Mesendoderm (in vitro differentiated cells): ENCODE measurements around the gene GPT2. TPM values are rescaled to one million over a fixed set of nuclear protein-coding genes. Genes with fewer than 3 reads are reported as not detected.

Experiments used
- small RNA-seq: library from polyadenylated mRNA; stranded (forward); fragments of <200 nt; extraction: miRNeasy Mini kit (QIAGEN cat#:217004); gene quantifications from one replicate; pipeline ENCODE3, GENCODE V24; 2013; ENCODE audit not compliant: insufficient read depth

Gene GPT2

Small RNAs within 50 kb of the gene (small RNA-seq; reads per million reads assigned to genes)
- not detected for gene AC007225.2
